ENCODE results near the gene PDGFC. TPM values are rescaled to one million over a fixed set of nuclear protein-coding genes. Genes with fewer than 3 reads are reported as not detected.

The PDGFC gene
- total RNA-seq, 1 experiment from 2014 or later: 4.5 TPM

- no peaks in the 10 kb centered on the region for H3K27me3 Mint-ChIP-seq (ENCODE audit: low read depth)
- no peaks in the 10 kb centered on the region for H3K4me1 Mint-ChIP-seq
- peaks cover 4 to 15% of the 10 kb centered on the region in 2 experiments; a peak in 3 of 5 replicates for H3K9me3 Mint-ChIP-seq
These were observed 246.3 kb downstream of the PDGFC start for GRCh38 chr4:156725257-156725656.

More at GRCh38 chr4:156725257-156725656, 246.3 kb downstream of the PDGFC start:
- no peak overlapping the region for H2AK5ac ChIP-seq (ENCODE audit: insufficient read length, low read length)
- H3K36me3 Mint-ChIP-seq (ENCODE audit: insufficient read depth in 1 of 3, low read depth in 3 of 3): no peaks in the 10 kb centered on the region; a peak in 2 of 7 replicates
- no peak overlapping the region for H4K91ac ChIP-seq (ENCODE audit: insufficient read length, low read depth, low read length)
- no peaks in the 10 kb centered on the region for H3K79me2 ChIP-seq (ENCODE audit: insufficient read depth, low read length)
- no peak overlapping the region for H2BK15ac ChIP-seq (ENCODE audit: low read depth, low read length)
- WGBS (ENCODE audit: extremely low coverage, insufficient read length, low lambda C conversion rate): no CpG with 5 or more reads among the region's 2 CpGs
- H3K23me2 ChIP-seq (ENCODE audit: insufficient read length, low read depth, low read length, poor library complexity, severe bottlenecking): no peaks in the 10 kb centered on the region
- H3K4me3 Mint-ChIP-seq: no peak overlapping the region
- no peak for TF ChIP-seq CTCF (conservative IDR thresholded peaks at IDR 0.05)
- H3K27ac ChIP-seq (ENCODE audit: insufficient read length, low read depth, low read length): no peak overlapping the region
- no peak overlapping the region for H3K4me2 ChIP-seq (ENCODE audit: insufficient read depth, insufficient read length, low read length)
- H3T11ph ChIP-seq (ENCODE audit: low read length): no peak overlapping the region
- no peak overlapping the region for H3K18ac ChIP-seq (ENCODE audit: insufficient read length, low read depth, low read length)
- no peak overlapping the region for H3K27ac Mint-ChIP-seq
- no peaks in the 10 kb centered on the region for H3K79me1 ChIP-seq (ENCODE audit: insufficient read depth, low read depth, low read length, poor library complexity, severe bottlenecking)
- H2AFZ ChIP-seq (ENCODE audit: low read length): no peak overlapping the region
- no peak overlapping the region for H4K8ac ChIP-seq (replicated peaks; ENCODE audit: insufficient read length, low read depth, low read length)
- H3K14ac ChIP-seq (ENCODE audit: insufficient read depth, low read length): no peak overlapping the region
- H2BK20ac ChIP-seq (ENCODE audit: low read depth, low read length, poor library complexity, severe bottlenecking): no peak overlapping the region
- no peaks in the 10 kb centered on the region for H3K4me1 ChIP-seq (ENCODE audit: insufficient read depth, low read length)
- no peak overlapping the region for H2BK5ac ChIP-seq (ENCODE audit: insufficient read length, low read length)
- H2BK120ac ChIP-seq (ENCODE audit: low read depth, low read length, poor library complexity, severe bottlenecking): no peak overlapping the region
- H4K20me1 ChIP-seq (ENCODE audit: control insufficient read depth, insufficient read depth, insufficient read length): no peaks in the 10 kb centered on the region
- no peak overlapping the region for H3K56ac ChIP-seq (ENCODE audit: insufficient read length, low read depth, low read length)
- H4K5ac ChIP-seq (ENCODE audit: insufficient read length, low read depth, low read length): no peak overlapping the region
- H2BK12ac ChIP-seq (ENCODE audit: insufficient read length, low read depth, low read length): no peak overlapping the region
- H3K4ac ChIP-seq (ENCODE audit: low read depth, low read length): no peak overlapping the region
- no peak overlapping the region for H3K23ac ChIP-seq (ENCODE audit: insufficient read length, low read depth, low read length)
- H3K9ac ChIP-seq (ENCODE audit: extremely low read depth, insufficient read length, low read length): no peak overlapping the region
- no peaks in the 10 kb centered on the region for H3K27me3 ChIP-seq (ENCODE audit: insufficient read depth, low read length)
- H3K9me3 ChIP-seq (ENCODE audit: control insufficient read depth, low read depth, low read length): no peaks in the 10 kb centered on the region
- no peak for DNase-seq
